Type B pancreatic cell (in vitro differentiated cells): Measurements from ENCODE around the gene TBC1D8. TPM values are rescaled to one million over a fixed set of nuclear protein-coding genes. Genes with fewer than 3 reads are reported as not detected.
"Not testable (repeated sequence)": the region's sequence is repeated elsewhere in the genome, so short reads cannot be mapped to it uniquely, and the experiment has no call there.

Source experiments
- DNase-seq: peaks from one replicate; pipeline ENCODE4 v3.0.0; 2021; ENCODE audit warnings: mixed read lengths; ENCODE audit not compliant: unreplicated experiment; ENCODE audit errors: extremely low spot score
- H3K27ac Mint-ChIP-seq: 2 replicates; pipeline ENCODE4 v1.8.0; 2021; ENCODE audit warnings: mild to moderate bottlenecking, mixed read lengths
- H3K27me3 Mint-ChIP-seq: 2 replicates; pipeline ENCODE4 v1.8.0; 2021; ENCODE audit warnings: mixed read lengths
- H3K36me3 Mint-ChIP-seq: 2 replicates; pipeline ENCODE4 v1.8.0; 2021; ENCODE audit warnings: mixed read lengths
- H3K4me1 Mint-ChIP-seq: one replicate; pipeline ENCODE4 v1.8.0; 2021; ENCODE audit warnings: mixed read lengths; ENCODE audit not compliant: unreplicated experiment
- H3K4me3 Mint-ChIP-seq: 2 replicates; pipeline ENCODE4 v1.8.0; 2021; ENCODE audit warnings: mild to moderate bottlenecking, mixed read lengths
- H3K9me3 Mint-ChIP-seq: 2 replicates; pipeline ENCODE4 v1.8.0; 2021; ENCODE audit warnings: mixed read lengths
- total RNA-seq: library from RNA; stranded (reverse); gene quantifications from 2 replicates; pipeline ENCODE4 v1.2.1, GENCODE V29; 2021; ENCODE audit warnings: low replicate concordance
- TF ChIP-seq, protein P1 (sequence below): fragments of 200-600 bp; sonication (generic); conservative IDR thresholded peaks from 2 replicates; pipeline ENCODE4 v1.5.0; 2021; ENCODE audit warnings: antibody characterized with exemption, mild to moderate bottlenecking

Gene TBC1D8
- total RNA-seq, 1 donor from 2014 or later: 20.1 TPM

DNA sequence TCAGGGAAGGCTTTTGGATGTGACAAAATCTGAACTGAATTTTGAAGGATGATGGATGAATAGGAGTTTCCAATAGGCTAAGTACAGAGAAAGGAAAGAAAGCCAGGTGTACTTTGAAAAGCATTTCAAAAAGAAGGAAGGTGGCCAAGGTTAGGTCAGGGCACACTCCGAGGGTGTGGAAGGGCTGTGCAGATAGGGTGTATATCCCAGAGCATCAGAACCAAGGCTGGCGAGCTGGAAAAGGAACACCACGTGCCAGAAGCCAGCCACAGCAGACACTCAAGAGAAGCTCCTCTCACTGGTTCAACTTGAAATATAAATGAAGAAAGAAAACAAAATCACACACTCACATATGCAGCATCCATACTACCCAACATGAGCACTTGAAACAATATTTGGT is 98.1 kb downstream of the TBC1D8 start:
- H3K9me3 Mint-ChIP-seq: no peaks in the 10 kb centered on the region

DNA sequence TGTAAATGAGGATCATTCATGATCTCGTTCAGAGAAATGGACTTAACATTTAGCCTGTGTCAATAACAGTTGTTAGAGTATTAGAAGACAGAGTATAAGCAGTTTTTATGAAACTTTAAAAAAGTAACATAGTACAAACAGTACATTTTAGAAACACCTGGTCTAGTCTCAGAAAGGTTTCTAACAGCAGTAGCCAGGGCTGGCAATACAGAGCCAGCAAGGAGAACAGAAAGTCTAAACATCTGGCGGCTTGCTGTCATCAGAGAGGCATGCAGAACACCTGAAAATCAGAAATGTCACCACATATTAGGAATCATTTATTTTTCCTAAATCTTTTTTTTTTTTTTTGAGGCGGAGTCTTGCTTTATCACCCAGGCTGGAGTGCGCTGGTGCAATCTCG is 99.0 kb downstream of the TBC1D8 start:
- H3K4me3 Mint-ChIP-seq: no peak overlapping the region
- no peak overlapping the region for H3K27ac Mint-ChIP-seq
- TF ChIP-seq, protein P1, sequence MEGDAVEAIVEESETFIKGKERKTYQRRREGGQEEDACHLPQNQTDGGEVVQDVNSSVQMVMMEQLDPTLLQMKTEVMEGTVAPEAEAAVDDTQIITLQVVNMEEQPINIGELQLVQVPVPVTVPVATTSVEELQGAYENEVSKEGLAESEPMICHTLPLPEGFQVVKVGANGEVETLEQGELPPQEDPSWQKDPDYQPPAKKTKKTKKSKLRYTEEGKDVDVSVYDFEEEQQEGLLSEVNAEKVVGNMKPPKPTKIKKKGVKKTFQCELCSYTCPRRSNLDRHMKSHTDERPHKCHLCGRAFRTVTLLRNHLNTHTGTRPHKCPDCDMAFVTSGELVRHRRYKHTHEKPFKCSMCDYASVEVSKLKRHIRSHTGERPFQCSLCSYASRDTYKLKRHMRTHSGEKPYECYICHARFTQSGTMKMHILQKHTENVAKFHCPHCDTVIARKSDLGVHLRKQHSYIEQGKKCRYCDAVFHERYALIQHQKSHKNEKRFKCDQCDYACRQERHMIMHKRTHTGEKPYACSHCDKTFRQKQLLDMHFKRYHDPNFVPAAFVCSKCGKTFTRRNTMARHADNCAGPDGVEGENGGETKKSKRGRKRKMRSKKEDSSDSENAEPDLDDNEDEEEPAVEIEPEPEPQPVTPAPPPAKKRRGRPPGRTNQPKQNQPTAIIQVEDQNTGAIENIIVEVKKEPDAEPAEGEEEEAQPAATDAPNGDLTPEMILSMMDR: no peak
- no peak for DNase-seq
- H3K4me1 Mint-ChIP-seq: no peaks in the 10 kb centered on the region
- H3K36me3 Mint-ChIP-seq: peaks cover 28% of the 10 kb centered on the region
- H3K27me3 Mint-ChIP-seq: no peaks in the 10 kb centered on the region
- H3K9me3 Mint-ChIP-seq: no peaks in the 10 kb centered on the region

More for the DNA sequence above, 98.1 kb downstream of the TBC1D8 start:
- Mint-ChIP-seq H3K27me3 (no peaks in the 10 kb centered on the region), H3K4me1 (no peaks in the 10 kb centered on the region), H3K36me3 (peaks cover 37% of the 10 kb centered on the region), H3K4me3 (no peak overlapping the region), H3K27ac (no peak overlapping the region)
- TF ChIP-seq, protein P1: no peak
- no peak for DNase-seq

DNA sequence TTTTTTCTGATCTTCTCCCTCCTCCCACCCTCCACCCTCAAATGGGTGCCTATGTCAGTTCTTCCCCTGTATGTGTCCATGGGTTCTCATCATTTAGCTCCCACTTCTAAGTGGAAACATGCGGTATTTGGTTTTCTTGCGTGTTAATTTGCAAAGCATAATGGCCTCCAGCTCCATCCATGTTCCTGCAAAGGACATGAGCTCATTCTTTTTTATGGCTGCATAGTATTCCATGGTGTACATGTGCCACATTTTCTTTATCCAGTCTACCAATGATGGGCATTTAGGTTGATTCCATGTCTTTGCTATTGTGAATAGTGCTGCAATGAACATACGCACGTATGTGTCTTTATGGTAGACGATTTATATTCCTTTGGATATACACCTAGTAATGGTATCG is 100.3 kb downstream of the TBC1D8 start:
- H3K4me3 Mint-ChIP-seq, H3K27ac Mint-ChIP-seq, H3K9me3 Mint-ChIP-seq, H3K4me1 Mint-ChIP-seq, DNase-seq, H3K27me3 Mint-ChIP-seq: not testable (repeated sequence)
- peaks cover 26% of the 10 kb centered on the region for H3K36me3 Mint-ChIP-seq

DNA sequence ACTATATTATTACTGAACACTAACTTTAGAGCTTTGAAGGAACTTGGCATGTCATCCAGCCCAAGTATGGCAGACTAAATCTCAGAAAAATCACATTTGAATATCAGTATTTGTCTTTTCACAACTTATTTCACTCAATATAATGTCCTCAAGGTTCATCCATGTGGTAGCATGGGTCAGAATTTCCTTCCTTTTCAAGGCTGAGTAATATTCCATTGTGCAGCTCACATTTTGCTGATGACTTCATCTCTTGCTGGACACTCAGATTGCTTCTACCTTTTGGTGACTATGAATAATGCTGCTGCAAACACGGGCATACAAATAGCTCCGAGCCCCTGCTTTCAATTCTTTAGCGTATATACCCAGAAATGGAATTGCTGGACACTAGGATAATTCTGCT is 102.4 kb downstream of the TBC1D8 start:
- H3K4me3 Mint-ChIP-seq: no peak overlapping the region
- no peak for DNase-seq
- H3K27ac Mint-ChIP-seq: no peak overlapping the region
- H3K36me3 Mint-ChIP-seq: peaks cover 23% of the 10 kb centered on the region
- no peaks in the 10 kb centered on the region for H3K9me3 Mint-ChIP-seq
- TF ChIP-seq, protein P1: no peak
- no peaks in the 10 kb centered on the region for H3K27me3 Mint-ChIP-seq
- H3K4me1 Mint-ChIP-seq: peaks cover 4% of the 10 kb centered on the region

DNA sequence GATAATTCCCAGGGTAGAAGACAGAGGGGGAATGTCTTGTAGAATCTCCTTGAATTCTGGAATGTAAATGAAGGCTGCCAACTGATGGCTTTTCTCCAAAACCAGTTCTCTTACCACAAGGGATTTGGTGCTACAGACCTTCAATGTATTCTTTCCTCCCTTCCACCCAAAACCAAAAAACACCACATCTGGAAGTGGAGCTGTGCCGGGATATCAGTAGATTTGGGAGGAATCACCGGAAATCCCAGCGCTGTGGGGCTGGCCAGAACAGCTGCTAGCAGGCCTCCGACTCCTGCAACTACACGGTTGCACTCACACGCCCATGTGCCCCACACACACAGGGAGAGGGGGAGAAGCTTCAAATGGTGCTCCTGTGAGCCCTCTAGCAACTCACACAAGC is 103.4 kb downstream of the TBC1D8 start:
- no peak for DNase-seq
- Mint-ChIP-seq H3K36me3 (peaks cover 19% of the 10 kb centered on the region), H3K4me3 (no peak overlapping the region), H3K27me3 (no peaks in the 10 kb centered on the region), H3K9me3 (no peaks in the 10 kb centered on the region), H3K27ac (no peak overlapping the region), H3K4me1 (peaks cover 4% of the 10 kb centered on the region)
- TF ChIP-seq, protein P1: no peak

DNA sequence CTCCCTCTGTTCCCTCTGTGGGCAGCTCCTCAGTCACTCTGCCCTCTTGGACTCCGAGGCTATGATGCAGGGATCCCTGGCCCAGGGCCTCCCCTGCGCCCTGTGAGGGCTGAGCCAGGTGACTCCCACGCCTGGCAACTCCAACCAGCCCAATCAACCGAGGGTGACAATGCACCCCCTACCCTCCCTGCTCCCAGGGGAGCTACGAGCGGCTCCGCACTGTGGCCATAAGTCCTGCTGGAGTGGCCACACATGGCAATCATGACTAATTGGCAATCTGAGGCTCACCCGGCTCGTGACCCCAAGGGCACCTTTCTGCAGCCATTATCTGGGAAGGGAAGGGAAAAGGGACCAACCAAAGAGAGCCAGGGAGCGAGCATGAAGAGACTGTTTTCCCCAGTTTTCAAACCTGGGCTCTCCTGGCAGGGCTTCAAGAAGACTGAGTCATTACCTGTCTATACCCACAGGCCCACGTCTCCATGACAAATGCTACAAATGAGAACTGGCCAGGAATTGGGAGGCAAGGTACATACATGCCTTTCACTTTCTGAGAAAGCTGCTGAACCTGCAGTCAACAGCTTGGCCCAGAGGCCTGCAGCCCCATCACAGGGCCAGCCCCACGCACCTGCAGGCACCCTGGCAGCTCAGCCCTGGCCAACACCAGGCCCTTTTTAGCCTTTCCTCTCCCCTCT is 104.0 kb downstream of the TBC1D8 start:
- Mint-ChIP-seq H3K36me3 (peaks cover 19% of the 10 kb centered on the region), H3K27ac (no peak overlapping the region), H3K4me1 (peaks cover 4% of the 10 kb centered on the region), H3K27me3 (no peaks in the 10 kb centered on the region), H3K4me3 (no peak overlapping the region), H3K9me3 (no peaks in the 10 kb centered on the region)
- DNase-seq: no peak
- TF ChIP-seq, protein P1: no peak
